Esophagus muscularis mucosa (tissue), 4 donors: Measurements from ENCODE around the gene CMTR1. TPM values are rescaled to one million over a fixed set of nuclear protein-coding genes. Genes with fewer than 3 reads are reported as not detected.

Source experiments
- DNase-seq: peaks from one replicate; pipeline ENCODE4 v3.0.0-alpha.2; 2017; ENCODE audit errors: extremely low spot score
- H3K27ac ChIP-seq, 4 donors: fragments of 200-600 bp; sonication (generic); replicated peaks in 1 of 4; 1 replicate in 3 of 4; 2 replicates in 1 of 4; pipeline ENCODE4 v1.5.1; 2016 to 2019; ENCODE audit warnings: mild to moderate bottlenecking in 1 of 4
- H3K27me3 ChIP-seq, 4 donors: fragments of 200-600 bp; sonication (generic); one replicate each; pipeline versions ENCODE4 v1.5.1 to v1.6.0; 2016 to 2019
- H3K36me3 ChIP-seq, 4 donors: fragments of 200-600 bp; sonication (generic); one replicate each; pipeline ENCODE4 v1.5.1; 2016 to 2019
- H3K4me1 ChIP-seq, 4 donors: fragments of 200-600 bp; sonication (generic); one replicate each; pipeline ENCODE4 v1.5.1; 2016 to 2019
- H3K4me3 ChIP-seq, 4 donors: fragments of 200-600 bp; sonication (generic); 1 replicate in 2 of 4; 2 replicates in 2 of 4; pipeline ENCODE4 v1.5.1; 2016 to 2019; ENCODE audit warnings: mild to moderate bottlenecking in 4 of 4, moderate library complexity in 1 of 4
- H3K9me3 ChIP-seq, 4 donors: fragments of 200-600 bp; sonication (generic); 1 replicate in 3 of 4; 2 replicates in 1 of 4; pipeline ENCODE4 v1.5.1; 2016 to 2019
- EP300 ChIP-seq: sonication (generic); formaldehyde crosslinking; IDR thresholded peaks from one replicate; pipeline ENCODE4 v1.6.1; 2017; ENCODE audit warnings: antibody characterized with exemption
- POLR2A ChIP-seq: fragments of 450-650 bp; IDR thresholded peaks from one replicate; pipeline ENCODE4 v1.6.1; 2017; ENCODE audit warnings: antibody characterized with exemption, moderate library complexity, mild to moderate bottlenecking, low read depth
- POLR2AphosphoS5 ChIP-seq, 2 donors: sonication (generic); formaldehyde crosslinking; IDR thresholded peaks; one replicate each; pipeline ENCODE4 v1.6.1; 2017; ENCODE audit warnings: antibody characterized with exemption in 2 of 2
- WGBS: methylation state at CpG from one replicate; pipeline ENCODE4 v1.1.5; 2018; 5-methylcytosine and 5-hydroxymethylcytosine counted together
- intact Hi-C: fragments of 100-400 bp; cut with DNase I; formaldehyde crosslinking; loops from one replicate; pipeline ENCODE4 v1.15.1; 2023
- total RNA-seq, 4 donors: library from RNA; depleted of rRNA; stranded (reverse); fragments of >200 nt; gene quantifications; one replicate each; pipeline versions ENCODE4 v1.1.0 to v1.2.1, GENCODE V29; 2016
- TF ChIP-seq, protein P1 (sequence below), 3 experiments: fragments of 200-600 bp in 2 of 3; fragments of 450-650 bp in 1 of 3; sonication (generic) in 2 of 3; IDR thresholded peaks; one replicate each; pipeline ENCODE4 v1.5.1; 2017 to 2019; ENCODE audit warnings: antibody characterized with exemption in 3 of 3, mild to moderate bottlenecking in 2 of 3, moderate library complexity in 1 of 3

The CMTR1 gene
- total RNA-seq, 4 donors from 2014 or later, result 32.3 to 44.5 (median 35.9) TPM

DNA sequence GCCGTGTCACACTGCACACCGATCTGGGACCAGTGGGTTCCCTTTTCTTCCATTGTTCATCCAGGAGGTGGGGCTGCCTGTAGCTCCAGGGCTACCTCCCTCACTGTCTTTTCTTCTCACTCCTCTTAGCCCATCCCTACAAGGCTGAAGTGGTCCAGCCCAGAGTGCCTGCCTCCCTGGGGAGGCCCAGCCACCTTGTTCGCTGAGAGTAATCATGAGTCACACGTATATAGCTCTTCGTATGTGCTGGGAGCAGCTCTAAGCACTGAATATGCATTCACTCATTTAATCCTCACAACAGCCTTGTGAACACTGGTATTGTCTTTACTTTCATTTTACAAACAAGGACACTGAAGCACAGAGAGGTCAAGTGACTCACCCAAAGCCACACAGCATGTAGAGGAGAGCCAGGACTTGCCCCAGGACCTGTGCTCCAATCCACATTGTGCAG lies 81.3 kb downstream of the CMTR1 start:
- DNase-seq, result no peak
- TF ChIP-seq POLR2AphosphoS5 (IDR thresholded peaks at IDR 0.05) (no peak), EP300 (no peak), POLR2A (no peak)
- TF ChIP-seq, protein P1, sequence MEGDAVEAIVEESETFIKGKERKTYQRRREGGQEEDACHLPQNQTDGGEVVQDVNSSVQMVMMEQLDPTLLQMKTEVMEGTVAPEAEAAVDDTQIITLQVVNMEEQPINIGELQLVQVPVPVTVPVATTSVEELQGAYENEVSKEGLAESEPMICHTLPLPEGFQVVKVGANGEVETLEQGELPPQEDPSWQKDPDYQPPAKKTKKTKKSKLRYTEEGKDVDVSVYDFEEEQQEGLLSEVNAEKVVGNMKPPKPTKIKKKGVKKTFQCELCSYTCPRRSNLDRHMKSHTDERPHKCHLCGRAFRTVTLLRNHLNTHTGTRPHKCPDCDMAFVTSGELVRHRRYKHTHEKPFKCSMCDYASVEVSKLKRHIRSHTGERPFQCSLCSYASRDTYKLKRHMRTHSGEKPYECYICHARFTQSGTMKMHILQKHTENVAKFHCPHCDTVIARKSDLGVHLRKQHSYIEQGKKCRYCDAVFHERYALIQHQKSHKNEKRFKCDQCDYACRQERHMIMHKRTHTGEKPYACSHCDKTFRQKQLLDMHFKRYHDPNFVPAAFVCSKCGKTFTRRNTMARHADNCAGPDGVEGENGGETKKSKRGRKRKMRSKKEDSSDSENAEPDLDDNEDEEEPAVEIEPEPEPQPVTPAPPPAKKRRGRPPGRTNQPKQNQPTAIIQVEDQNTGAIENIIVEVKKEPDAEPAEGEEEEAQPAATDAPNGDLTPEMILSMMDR (IDR thresholded peaks at IDR 0.05), result no peak
- Histone ChIP-seq H3K27me3 (peaks cover 0 to 24% (median 0%) of the 10 kb centered on the region in 4 donors), H3K4me1 (peaks cover 6 to 15% (median 11%) of the 10 kb centered on the region in 4 donors), H3K4me3 (no peak overlapping the region), H3K9me3 (no peaks in the 10 kb centered on the region), H3K27ac (no peak overlapping the region), H3K36me3 (no peaks in the 10 kb centered on the region)
- WGBS, result 70% methylated on average over 5 of the region's 5 CpGs
- intact Hi-C loops, result no loop called here

DNA sequence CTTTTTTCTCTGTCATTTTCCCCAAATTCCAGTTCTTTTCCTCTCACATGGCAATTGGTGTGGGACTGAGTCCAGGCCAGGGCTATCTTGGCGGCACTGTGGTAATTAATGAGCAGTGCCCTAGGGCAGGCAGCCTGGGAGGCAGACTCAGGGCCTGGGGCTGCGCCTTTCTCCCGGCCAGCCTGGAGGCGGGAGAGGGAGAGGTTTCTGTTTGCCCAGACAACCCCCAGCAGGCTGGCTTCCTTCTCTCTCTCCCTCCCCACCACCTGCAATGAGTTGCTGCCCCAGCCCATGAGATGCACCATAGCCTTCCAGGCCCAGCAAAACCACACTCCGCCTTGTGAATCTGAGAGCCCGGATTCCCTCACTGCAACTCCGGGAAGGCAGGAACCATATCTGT lies 81.8 kb downstream of the CMTR1 start:
- no peak for DNase-seq
- Histone ChIP-seq H3K9me3 (no peaks in the 10 kb centered on the region), H3K27ac (no peak overlapping the region), H3K36me3 (no peaks in the 10 kb centered on the region), H3K4me3 (no peak overlapping the region), H3K4me1 (peaks cover 6 to 15% (median 11%) of the 10 kb centered on the region in 4 donors), H3K27me3 (peaks cover 0 to 24% (median 0%) of the 10 kb centered on the region in 4 donors)
- TF ChIP-seq EP300 (no peak), POLR2AphosphoS5 (IDR thresholded peaks at IDR 0.05) (no peak), POLR2A (no peak)
- TF ChIP-seq, protein P1 (IDR thresholded peaks at IDR 0.05), result no peak
- intact Hi-C loops, result no loop called here
- 77% methylated on average over 7 of the region's 7 CpGs for whole genome bisulfite sequencing

- TF ChIP-seq POLR2A (no peak), EP300 (no peak), POLR2AphosphoS5 (IDR thresholded peaks at IDR 0.05) (no peak)
- TF ChIP-seq, protein P1 (IDR thresholded peaks at IDR 0.05), result no peak
- 67% methylated on average over 3 of the region's 9 CpGs for WGBS
- Histone ChIP-seq H3K4me1 (peaks cover 6 to 15% (median 11%) of the 10 kb centered on the region in 4 donors), H3K9me3 (no peaks in the 10 kb centered on the region), H3K27me3 (peaks cover 0 to 27% (median 0%) of the 10 kb centered on the region in 4 donors), H3K27ac (peak overlapping the region in 3 of 4 donors; percentile 23 to 48 (median 27)), H3K4me3 (peak overlapping the region in 1 of 4 donors; percentile 1), H3K36me3 (no peaks in the 10 kb centered on the region)
- intact Hi-C loops, result no loop called here
- DNase-seq, result no peak
Observed at GRCh38 chr6:37515712-37516075, 82.7 kb downstream of the CMTR1 start.

GRCh38 chr6:37516076-37516919 lies 83.3 kb downstream of the CMTR1 start:
- Histone ChIP-seq H3K27ac (peak overlapping the region in 3 of 4 donors; percentile 23 to 48 (median 27)), H3K27me3 (peaks cover 0 to 33% (median 0%) of the 10 kb centered on the region in 4 donors), H3K9me3 (no peaks in the 10 kb centered on the region), H3K4me3 (peak overlapping the region in 1 of 4 donors; percentile 1), H3K4me1 (peaks cover 6 to 15% (median 11%) of the 10 kb centered on the region in 4 donors), H3K36me3 (no peaks in the 10 kb centered on the region)
- no peak for DNase-seq
- intact Hi-C loops, result no loop called here
- TF ChIP-seq EP300 (no peak), POLR2A (no peak), POLR2AphosphoS5 (IDR thresholded peaks at IDR 0.05) (no peak)
- TF ChIP-seq, protein P1 (IDR thresholded peaks at IDR 0.05), result no peak
- 31% methylated on average over 12 of the region's 18 CpGs for WGBS
